ENCODE results near the gene MAN1A1.

The MAN1A1 gene

DNA sequence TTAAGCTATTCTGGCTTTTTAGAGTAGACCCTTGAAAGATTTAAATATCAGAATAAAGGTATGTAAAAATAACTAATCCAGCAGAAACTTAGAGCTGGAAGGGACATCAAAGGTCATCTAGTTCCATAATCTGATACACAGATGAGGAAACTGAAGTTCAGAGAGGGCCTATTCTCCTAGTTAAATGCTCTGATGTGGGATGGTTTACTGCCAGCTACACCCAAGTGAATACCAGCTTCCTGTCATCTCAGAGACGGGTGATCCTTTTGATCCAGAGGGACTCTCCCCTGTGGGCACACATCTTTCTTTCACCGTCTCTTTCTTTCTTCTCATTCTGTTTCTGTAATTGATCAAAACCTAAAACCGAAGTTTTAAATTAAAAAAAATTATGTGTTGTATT is 94.1 kb downstream of the MAN1A1 start:
- no peak for DNase-seq (ENCODE audit: low read depth)
- TF ChIP-seq, protein P1, sequence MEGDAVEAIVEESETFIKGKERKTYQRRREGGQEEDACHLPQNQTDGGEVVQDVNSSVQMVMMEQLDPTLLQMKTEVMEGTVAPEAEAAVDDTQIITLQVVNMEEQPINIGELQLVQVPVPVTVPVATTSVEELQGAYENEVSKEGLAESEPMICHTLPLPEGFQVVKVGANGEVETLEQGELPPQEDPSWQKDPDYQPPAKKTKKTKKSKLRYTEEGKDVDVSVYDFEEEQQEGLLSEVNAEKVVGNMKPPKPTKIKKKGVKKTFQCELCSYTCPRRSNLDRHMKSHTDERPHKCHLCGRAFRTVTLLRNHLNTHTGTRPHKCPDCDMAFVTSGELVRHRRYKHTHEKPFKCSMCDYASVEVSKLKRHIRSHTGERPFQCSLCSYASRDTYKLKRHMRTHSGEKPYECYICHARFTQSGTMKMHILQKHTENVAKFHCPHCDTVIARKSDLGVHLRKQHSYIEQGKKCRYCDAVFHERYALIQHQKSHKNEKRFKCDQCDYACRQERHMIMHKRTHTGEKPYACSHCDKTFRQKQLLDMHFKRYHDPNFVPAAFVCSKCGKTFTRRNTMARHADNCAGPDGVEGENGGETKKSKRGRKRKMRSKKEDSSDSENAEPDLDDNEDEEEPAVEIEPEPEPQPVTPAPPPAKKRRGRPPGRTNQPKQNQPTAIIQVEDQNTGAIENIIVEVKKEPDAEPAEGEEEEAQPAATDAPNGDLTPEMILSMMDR (IDR thresholded peaks at IDR 0.05; ENCODE audit: low read depth, low read length, missing control alignments), result no peak
- no peak overlapping the region for H3K4me3 ChIP-seq (ENCODE audit: low read depth, low read length)

DNA sequence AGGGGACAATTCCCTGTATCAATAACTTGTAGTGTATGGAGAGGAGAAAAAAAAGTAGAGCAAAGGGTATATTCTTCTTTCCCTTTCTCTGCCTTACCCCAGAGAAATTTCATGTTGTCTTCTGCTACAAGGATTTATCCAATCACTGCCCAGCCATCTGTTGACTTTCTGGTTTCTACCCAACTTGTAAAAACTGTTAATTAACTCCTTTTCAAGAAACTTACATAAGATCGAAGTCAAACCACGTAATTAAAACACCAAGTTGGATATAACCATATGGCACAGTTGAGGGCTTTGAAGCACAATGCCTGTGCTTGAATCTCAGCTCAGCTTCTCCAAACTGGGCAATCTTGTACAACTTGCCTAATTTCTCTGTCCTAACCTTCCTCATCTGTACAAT is 99.5 kb downstream of the MAN1A1 start:
- TF ChIP-seq, protein P1 (IDR thresholded peaks at IDR 0.05; ENCODE audit: low read depth, low read length, missing control alignments), result no peak
- DNase-seq (ENCODE audit: low read depth), result no peak
- H3K4me3 ChIP-seq (ENCODE audit: low read depth, low read length), result no peak overlapping the region

DNA sequence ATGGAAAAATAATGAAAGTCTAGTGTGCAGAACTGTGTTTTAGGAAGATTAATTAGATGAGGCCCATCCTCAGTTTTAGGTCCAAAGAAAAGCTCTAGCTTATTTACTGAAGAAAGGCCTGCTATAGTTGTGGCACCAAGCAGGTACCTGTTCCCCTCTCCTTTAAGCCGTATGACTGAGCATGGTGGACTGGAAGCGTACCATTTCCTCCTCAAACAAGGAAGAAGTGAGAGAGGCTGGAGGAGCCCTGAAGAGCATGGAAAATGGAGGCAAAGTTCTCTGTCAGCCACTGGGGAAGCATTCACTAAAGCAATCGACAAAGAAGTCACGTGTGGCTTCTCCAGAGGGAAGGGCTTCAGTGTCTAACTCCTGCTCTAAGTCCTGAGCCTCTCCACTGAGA is 100.2 kb downstream of the MAN1A1 start:
- no peak overlapping the region for H3K4me3 ChIP-seq (ENCODE audit: low read depth, low read length)
- TF ChIP-seq, protein P1 (IDR thresholded peaks at IDR 0.05; ENCODE audit: low read depth, low read length, missing control alignments), result no peak
- no peak for DNase-seq (ENCODE audit: low read depth)

DNA sequence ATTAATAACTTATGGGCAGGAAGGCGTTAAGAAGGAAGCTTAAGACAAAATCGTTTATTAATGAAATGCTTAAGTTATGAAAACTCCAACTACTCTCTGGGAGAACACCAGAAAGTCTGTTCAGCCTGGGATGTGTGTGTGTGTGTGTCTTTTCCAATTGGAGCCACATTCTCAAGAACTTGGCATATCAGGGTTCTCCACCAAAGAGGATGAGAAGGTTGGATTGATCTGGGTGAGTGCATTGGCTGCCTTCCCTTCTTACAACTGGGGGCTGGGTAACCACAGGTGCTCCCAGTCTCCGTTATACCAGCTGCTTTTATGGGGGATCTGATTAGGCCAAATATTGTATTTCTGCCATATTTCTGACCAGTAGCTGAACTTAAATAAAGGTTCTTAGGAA is 102.1 kb downstream of the MAN1A1 start:
- no peak for DNase-seq (ENCODE audit: low read depth)
- H3K4me3 ChIP-seq (ENCODE audit: low read depth, low read length), result no peak overlapping the region
- TF ChIP-seq, protein P1 (IDR thresholded peaks at IDR 0.05; ENCODE audit: low read depth, low read length, missing control alignments), result no peak

DNA sequence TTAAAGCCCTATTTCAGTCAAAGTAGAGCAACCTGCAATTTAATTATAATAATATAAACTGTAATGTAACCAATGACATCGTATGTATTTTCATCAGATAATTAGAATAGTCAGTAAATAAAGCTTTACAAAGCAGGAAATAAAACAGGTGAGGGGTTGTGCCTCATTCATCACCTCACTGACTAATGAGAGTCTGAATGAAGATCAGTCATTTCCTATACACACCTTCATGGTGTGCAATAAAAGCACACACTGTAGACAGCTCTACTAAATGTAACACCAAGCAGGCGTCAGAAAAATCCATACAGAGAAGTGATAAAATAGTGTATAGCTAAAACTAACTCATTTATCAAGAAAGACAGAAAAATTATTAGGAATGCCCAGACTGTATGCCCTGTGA is 105.9 kb downstream of the MAN1A1 start:
- DNase-seq (ENCODE audit: low read depth), result no peak
- TF ChIP-seq, protein P1 (IDR thresholded peaks at IDR 0.05; ENCODE audit: low read depth, low read length, missing control alignments), result no peak

DNA sequence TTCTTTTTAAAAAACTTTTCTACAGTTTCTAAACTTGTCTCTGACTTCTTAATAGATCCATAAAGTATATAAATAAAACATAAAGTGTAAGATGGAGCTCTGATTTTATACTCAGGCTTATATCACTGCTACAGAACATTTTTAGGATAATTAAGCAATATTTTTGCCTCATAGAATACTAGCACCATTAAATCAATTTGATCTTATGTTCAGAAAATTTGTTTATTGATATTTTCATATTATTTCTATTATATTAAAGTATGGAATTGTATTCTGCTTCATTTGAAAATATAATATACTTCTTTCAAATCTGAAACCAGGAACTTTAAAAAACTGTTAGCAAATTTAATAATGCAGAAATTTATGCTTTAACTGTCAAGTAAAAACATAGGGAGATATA is 106.5 kb downstream of the MAN1A1 start:
- H3K4me3 ChIP-seq (ENCODE audit: low read depth, low read length), result no peak overlapping the region
- TF ChIP-seq, protein P1 (IDR thresholded peaks at IDR 0.05; ENCODE audit: low read depth, low read length, missing control alignments), result no peak
- no peak for DNase-seq (ENCODE audit: low read depth)

More for the DNA sequence above, 105.9 kb downstream of the MAN1A1 start:
- H3K4me3 ChIP-seq (ENCODE audit: low read depth, low read length), result no peak overlapping the region

DNA sequence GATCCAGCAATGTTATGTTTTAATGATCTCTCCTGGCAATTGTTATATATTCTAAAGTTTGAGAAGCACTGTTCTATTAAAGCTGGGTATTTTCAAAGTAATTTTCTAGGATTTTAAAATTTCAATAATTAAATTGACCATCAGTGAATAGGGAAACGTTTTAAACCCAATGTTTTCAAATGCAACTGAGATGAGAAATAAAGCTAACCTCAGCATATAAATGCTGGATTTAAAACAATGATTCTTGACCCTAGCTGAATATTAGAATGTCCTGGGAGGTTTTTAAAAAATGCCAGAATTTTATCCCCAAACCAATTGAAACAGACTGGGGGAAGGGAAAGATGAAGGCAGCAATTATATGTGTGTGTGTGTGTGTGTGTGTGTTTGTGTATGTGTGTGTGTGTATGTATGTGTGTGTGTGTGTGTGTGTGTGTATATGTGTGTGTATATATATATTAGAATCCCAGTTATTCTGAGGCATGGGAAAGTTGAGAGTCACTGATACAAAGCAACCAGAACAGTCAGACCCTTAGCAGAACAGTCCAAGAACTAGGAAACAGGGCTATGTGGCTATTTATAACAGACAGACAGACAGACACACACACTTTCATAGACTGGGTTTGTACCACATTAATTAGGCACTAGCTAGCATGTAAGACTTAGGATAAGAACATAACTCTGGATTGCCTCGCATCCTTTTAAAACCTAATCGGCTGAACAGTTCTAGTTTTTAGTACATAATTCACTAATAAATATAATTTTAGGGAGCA is 107.8 kb downstream of the MAN1A1 start:
- no peak overlapping the region for H3K4me3 ChIP-seq (ENCODE audit: low read depth, low read length)
- TF ChIP-seq, protein P1 (IDR thresholded peaks at IDR 0.05; ENCODE audit: low read depth, low read length, missing control alignments), result no peak
- no peak for DNase-seq (ENCODE audit: low read depth)

Data from GM12864 (cell line).